ENCODE results near the gene TPM3.

The TPM3 gene

DNA sequence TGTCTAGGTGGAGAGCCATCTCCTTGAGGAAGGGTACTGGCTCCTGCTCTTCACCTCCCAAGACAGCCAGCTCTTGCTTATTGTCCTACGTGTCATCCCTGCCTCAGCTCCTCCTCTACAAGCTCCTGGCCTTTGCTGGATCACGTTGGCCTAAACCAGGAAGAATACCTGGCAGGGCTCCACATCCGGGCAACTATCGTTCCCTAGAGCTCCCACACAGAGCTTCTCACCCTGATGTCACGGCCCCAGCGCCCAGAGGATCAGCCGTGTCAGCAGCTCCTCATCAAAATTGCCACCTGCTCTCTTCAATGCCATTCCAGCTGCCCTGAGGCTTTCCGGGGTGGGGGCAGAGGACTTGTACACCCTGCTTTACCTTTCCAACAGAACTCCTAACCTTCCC is 1.9 kb upstream of the TPM3 start:
- Mint-ChIP-seq H3K27ac (no peak overlapping the region), H3K9me3 (no peaks in the 10 kb centered on the region), H3K27me3 (ENCODE audit: low read depth) (peaks cover 10% of the 10 kb centered on the region), H3K36me3 (ENCODE audit: low read depth) (no peaks in the 10 kb centered on the region), H3K4me1 (peaks cover 35% of the 10 kb centered on the region), H3K4me3 (peak overlapping the region in 1 of 3 experiments; percentile 15)
- TF ChIP-seq, protein P1, sequence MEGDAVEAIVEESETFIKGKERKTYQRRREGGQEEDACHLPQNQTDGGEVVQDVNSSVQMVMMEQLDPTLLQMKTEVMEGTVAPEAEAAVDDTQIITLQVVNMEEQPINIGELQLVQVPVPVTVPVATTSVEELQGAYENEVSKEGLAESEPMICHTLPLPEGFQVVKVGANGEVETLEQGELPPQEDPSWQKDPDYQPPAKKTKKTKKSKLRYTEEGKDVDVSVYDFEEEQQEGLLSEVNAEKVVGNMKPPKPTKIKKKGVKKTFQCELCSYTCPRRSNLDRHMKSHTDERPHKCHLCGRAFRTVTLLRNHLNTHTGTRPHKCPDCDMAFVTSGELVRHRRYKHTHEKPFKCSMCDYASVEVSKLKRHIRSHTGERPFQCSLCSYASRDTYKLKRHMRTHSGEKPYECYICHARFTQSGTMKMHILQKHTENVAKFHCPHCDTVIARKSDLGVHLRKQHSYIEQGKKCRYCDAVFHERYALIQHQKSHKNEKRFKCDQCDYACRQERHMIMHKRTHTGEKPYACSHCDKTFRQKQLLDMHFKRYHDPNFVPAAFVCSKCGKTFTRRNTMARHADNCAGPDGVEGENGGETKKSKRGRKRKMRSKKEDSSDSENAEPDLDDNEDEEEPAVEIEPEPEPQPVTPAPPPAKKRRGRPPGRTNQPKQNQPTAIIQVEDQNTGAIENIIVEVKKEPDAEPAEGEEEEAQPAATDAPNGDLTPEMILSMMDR (IDR thresholded peaks at IDR 0.05; ENCODE audit: unreplicated experiment in 3 of 3) = no peak

DNA sequence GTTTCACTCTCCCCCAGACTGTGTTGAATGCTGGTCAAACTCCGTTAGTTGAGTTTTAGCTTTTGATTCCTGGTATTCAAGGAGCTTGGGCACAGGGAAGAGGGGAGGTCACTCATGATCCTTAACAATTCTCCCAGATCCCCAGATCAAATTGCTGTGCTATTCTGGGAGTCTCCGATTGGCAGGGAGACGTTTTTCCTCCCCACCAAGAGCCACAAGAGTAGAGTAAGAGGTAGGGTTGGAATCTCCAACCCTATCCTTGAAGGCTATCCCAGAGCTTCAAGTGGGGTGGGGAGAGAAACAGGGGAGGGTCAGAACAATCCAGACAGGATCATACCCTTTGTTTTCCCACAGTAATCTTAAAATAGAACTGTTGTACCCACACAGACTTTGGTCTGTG is 576 bp upstream of the TPM3 start:
- Mint-ChIP-seq H3K9me3 (no peaks in the 10 kb centered on the region), H3K27me3 (ENCODE audit: low read depth) (peaks cover 10% of the 10 kb centered on the region), H3K4me1 (peaks cover 40% of the 10 kb centered on the region), H3K27ac (peak overlapping the region; percentile 79 to 91 (median 79)), H3K36me3 (ENCODE audit: low read depth) (no peaks in the 10 kb centered on the region), H3K4me3 (peak overlapping the region in 2 of 3 experiments; percentile 78 to 90)
- TF ChIP-seq, protein P1 (IDR thresholded peaks at IDR 0.05; ENCODE audit: unreplicated experiment in 3 of 3) = no peak

DNA sequence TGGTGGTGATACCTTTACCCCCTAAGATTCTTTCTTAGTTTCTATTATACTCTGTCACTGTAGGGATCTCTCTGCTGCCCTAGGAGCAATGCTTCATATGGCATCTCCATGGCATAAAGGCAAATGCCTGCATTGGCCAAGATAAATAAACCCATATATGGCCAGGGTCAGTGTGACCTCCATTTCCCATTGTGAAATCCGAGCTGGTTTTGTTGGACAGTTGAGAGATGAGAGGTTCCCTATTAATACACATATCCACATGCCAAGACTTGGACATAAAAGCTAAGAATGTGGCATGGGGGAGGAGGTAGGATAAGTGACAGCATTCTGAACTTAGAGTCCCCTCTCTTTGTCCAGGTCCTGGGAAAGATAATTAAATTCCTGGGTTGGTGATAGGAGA is 1.4 kb downstream of the TPM3 start:
- Mint-ChIP-seq H3K9me3 (no peaks in the 10 kb centered on the region), H3K27ac (peak overlapping the region in 1 of 3 experiments; percentile 28), H3K27me3 (ENCODE audit: low read depth) (peaks cover 10% of the 10 kb centered on the region), H3K4me1 (peaks cover 49% of the 10 kb centered on the region), H3K36me3 (ENCODE audit: low read depth) (no peaks in the 10 kb centered on the region), H3K4me3 (peak overlapping the region in 2 of 3 experiments; percentile 78 to 90)
- TF ChIP-seq, protein P1 (IDR thresholded peaks at IDR 0.05; ENCODE audit: unreplicated experiment in 3 of 3) = no peak

DNA sequence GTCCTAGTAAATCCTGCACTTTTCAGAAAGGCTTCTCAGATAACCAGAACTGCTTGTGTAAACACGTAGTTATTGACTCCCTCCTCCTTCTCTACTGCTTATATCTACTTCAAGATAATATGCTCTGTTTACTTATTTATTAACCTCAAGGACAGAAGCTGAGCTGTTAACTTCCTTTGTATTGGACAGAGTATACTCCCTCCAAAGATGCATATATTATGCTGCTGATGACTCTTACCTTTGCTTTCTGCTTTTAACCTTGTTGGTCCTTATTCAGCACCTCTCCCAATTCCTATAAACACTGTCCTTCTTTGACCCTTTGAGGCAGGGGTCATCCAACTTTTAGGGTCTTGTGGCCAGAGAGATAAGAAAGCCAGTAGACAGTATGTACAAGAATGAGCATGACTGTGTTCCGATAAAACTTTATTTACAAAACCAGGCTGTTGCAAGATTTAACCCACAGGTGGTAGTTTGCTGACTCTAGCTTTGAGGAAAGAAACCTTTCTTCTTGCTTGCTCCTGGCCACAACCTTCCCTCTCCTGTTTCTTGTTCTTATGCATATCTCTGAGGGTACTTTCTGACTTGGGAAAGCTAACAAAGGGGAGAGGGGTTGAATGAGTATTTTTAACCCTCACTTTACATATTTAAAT is 4.9 kb downstream of the TPM3 start:
- Mint-ChIP-seq H3K4me1 (peaks cover 35% of the 10 kb centered on the region), H3K36me3 (ENCODE audit: low read depth) (no peaks in the 10 kb centered on the region), H3K4me3 (peak overlapping the region in 1 of 3 experiments; percentile 53), H3K27ac (peak overlapping the region; percentile 5 to 67 (median 37)), H3K9me3 (no peaks in the 10 kb centered on the region), H3K27me3 (ENCODE audit: low read depth) (peaks cover under 1% of the 10 kb centered on the region)
- TF ChIP-seq, protein P1 (IDR thresholded peaks at IDR 0.05; ENCODE audit: unreplicated experiment in 3 of 3) = no peak

DNA sequence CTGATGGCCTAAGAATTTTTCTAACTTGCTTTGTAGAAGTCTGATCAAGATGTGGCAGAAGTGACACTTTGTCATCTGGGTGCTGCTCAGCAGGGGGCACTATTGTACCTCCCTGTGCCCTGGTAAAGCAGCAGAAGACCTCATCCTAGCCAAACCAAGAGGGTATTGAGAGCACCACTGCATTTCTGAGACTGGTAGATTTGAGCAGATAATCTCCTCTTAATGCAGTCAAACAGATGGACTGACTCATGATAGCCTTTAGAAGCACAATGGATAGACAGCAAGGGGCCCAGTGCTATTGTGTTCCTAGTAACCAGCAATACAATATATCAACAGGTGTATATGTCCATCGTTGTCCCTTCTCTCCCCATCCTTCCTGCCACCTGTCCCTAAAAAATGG is 5.7 kb downstream of the TPM3 start:
- Mint-ChIP-seq H3K4me1 (peaks cover 41% of the 10 kb centered on the region), H3K36me3 (ENCODE audit: low read depth) (no peaks in the 10 kb centered on the region), H3K27me3 (ENCODE audit: low read depth) (no peaks in the 10 kb centered on the region), H3K27ac (peak overlapping the region; percentile 5 to 67 (median 37)), H3K9me3 (no peaks in the 10 kb centered on the region), H3K4me3 (peak overlapping the region; percentile 29 to 54 (median 47))
- TF ChIP-seq, protein P1 (IDR thresholded peaks at IDR 0.05; ENCODE audit: unreplicated experiment in 3 of 3) = peak; percentile 25 to 54 (median 31)
